ENCODE measurements around the gene ASPG.

The ASPG gene

DNA sequence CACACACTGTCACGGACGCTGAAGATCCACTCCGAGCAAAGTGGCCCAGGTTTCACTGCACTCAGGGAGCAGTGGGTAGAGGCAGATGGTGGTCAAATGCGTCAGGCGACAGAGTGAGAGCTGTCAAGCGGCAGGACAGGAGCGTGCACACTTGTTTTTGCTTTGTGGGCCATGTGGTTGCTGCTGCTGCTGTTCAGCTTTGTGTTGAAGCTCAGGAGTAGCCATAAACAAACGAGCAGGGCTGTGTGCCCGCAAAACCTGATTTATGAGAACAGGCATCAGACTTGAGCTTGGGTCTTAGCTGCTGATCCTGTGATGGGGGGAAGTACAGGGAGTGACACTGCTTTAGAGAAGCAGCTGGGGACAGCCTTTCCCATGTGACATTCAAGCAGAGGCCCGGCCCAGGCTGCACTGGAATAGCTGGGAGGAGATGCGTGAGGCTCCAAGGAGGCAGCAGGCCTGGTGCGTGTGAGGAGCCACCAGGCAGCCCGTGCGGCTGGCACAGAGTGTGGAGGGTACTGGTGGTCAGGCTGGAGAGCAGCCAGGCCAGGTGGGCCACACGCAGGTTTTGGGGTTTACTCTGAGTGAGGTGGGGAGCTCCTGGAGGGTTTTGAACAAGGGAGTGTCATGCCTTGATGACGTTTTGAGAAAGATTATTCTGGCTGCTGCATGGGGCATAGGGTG lies 31.1 kb upstream of the ASPG start:
- TF ChIP-seq, protein P1, sequence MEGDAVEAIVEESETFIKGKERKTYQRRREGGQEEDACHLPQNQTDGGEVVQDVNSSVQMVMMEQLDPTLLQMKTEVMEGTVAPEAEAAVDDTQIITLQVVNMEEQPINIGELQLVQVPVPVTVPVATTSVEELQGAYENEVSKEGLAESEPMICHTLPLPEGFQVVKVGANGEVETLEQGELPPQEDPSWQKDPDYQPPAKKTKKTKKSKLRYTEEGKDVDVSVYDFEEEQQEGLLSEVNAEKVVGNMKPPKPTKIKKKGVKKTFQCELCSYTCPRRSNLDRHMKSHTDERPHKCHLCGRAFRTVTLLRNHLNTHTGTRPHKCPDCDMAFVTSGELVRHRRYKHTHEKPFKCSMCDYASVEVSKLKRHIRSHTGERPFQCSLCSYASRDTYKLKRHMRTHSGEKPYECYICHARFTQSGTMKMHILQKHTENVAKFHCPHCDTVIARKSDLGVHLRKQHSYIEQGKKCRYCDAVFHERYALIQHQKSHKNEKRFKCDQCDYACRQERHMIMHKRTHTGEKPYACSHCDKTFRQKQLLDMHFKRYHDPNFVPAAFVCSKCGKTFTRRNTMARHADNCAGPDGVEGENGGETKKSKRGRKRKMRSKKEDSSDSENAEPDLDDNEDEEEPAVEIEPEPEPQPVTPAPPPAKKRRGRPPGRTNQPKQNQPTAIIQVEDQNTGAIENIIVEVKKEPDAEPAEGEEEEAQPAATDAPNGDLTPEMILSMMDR (IDR thresholded peaks at IDR 0.05; ENCODE audit: control extremely low read depth, extremely low read depth, low read depth, missing control alignments): no peak
- CTCF ChIA-PET: no interaction called here
- no peak for DNase-seq (ENCODE audit: extremely low spot score)
- POLR2A ChIA-PET: no interaction called here

DNA sequence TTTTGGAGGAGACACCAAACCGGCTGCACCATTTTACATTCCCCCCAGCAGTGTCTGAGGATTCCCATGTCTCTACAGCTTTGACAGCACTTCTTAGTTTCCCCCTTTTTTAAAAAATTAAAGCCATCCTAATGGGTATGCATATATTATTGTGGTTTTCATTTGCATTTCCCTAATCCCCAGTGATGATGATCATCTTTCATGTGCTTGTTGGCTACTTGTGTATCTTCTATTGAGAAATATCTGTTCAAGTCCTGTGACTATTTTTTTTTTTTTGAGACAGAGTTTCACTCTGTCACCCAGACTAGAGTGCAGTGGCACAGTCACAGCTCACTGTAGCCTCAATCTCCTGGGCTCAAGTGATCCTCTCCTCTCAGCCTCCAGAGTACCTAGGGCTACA lies 23.2 kb upstream of the ASPG start:
- TF ChIP-seq, protein P1 (IDR thresholded peaks at IDR 0.05; ENCODE audit: control extremely low read depth, extremely low read depth, low read depth, missing control alignments): no peak
- DNase-seq (ENCODE audit: extremely low spot score): no peak
- ChIA-PET POLR2A (no interaction called here), CTCF (no interaction called here)

DNA sequence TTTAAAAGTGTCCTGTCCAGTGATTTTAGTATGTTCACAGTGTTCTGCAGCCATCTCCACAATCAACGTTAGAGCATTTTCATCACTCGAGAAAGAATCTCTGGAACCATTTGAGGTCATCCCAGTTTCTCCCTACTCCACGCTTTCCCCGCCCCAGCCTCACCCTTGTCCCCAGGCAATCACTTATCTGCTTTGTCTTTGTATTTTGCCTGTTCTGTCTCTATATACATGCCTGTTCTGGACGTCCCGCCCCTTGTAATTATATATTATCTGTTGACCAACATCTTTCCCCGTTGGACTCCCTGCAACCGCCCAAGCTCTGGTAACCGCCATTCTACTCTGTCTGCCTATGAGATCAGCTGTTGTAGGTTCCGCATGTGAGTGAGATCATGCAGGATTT lies 21.5 kb upstream of the ASPG start:
- DNase-seq (ENCODE audit: extremely low spot score): no peak

DNA sequence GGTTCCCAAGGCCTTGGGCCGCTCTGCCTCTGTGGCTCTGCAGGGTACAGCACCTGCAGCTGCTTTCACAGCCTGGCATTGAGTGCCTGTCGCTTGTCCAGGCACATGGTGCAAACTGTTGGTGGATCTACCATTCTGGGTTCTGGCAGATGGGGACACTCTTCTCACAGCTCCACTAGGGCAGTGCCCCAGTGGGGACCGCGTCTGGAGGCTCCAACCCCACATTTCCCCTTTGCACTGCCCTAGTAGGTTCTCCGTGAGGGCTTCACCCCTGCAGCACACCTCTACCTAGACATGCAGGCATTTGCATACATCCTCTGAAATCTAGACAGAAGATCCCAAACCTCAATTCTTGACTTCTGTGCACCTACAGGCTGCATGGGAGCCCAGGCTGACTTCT lies 19.2 kb upstream of the ASPG start:
- ChIA-PET POLR2A (no interaction called here), CTCF (no interaction called here)
- DNase-seq (ENCODE audit: extremely low spot score): no peak
- TF ChIP-seq, protein P1 (IDR thresholded peaks at IDR 0.05; ENCODE audit: control extremely low read depth, extremely low read depth, low read depth, missing control alignments): no peak

More for the DNA sequence above, 21.5 kb upstream of the ASPG start:
- POLR2A ChIA-PET: no interaction called here
- CTCF ChIA-PET: interaction anchor here (0.6 kb wide), 1 partner anchor 14 kb away, joined by 3 read pairs; no protein-coding TSS in a partner anchor
- TF ChIP-seq, protein P1 (IDR thresholded peaks at IDR 0.05; ENCODE audit: control extremely low read depth, extremely low read depth, low read depth, missing control alignments): no peak

DNA sequence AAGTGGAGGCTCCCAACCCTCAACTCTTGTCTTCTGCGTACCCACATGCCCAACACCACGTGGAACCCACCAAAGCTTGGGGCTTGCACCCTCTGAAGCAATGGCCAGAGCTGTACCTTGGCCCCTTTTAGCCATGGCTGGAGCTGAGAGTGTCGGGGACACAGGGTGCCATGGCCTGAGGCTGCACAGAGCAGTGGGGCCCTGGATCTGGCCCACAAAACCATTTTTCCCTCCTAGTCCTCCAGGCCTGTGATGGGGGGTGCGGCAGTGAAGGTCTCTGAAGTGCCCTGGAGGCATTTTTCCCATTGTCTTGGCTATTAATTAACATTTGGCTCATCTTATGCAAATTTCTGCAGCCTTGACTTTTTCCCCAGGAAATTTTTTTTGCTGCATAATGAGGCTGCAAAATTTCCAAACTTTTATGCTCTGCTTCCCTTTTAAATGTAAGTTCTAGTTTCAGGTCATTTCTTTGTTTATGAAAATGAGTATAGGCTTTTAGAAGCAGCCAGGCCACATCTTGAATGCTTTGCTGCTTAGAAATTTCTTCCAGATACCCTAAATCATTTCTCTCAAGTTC lies 18.7 kb upstream of the ASPG start:
- DNase-seq (ENCODE audit: extremely low spot score): no peak
- ChIA-PET POLR2A (no interaction called here), CTCF (no interaction called here)
- TF ChIP-seq, protein P1 (IDR thresholded peaks at IDR 0.05; ENCODE audit: control extremely low read depth, extremely low read depth, low read depth, missing control alignments): no peak

DNA sequence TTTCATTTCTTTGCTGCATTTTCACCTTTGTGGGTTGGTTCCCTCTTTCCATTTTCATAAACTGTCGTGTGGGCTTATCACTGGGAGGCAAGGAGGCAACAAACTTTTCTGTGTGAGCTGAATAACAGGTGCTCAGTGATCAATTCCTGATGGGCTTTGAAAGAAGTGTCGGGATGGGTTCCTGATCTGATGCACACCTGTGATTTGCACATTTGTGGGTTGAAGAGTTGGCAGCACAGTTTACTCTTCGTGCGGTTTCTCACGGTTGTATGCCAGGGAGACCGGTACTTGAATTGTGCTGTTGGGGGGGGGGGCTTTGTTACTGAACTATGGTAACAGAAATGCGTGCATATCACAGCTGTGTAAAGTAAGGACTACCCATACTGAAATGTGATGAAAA lies 16.0 kb upstream of the ASPG start:
- CTCF ChIA-PET: interaction anchor here (1.0 to 1.5 kb wide), 3 partner anchors 8 to 27 kb away, joined by 3 to 5 read pairs (median 3); no protein-coding TSS in a partner anchor
- TF ChIP-seq, protein P1 (IDR thresholded peaks at IDR 0.05; ENCODE audit: control extremely low read depth, extremely low read depth, low read depth, missing control alignments): no peak
- no peak for DNase-seq (ENCODE audit: extremely low spot score)
- POLR2A ChIA-PET: no interaction called here
